Smooth muscle cell (in vitro differentiated cells): Measurements from ENCODE around the gene TM9SF4. TPM values are rescaled to one million over a fixed set of nuclear protein-coding genes. Genes with fewer than 3 reads are reported as not detected.

ENCODE experiments used
- DNase-seq: peaks from one replicate; lab custom pipeline; 2025; ENCODE audit not compliant: unreplicated experiment; lab: John Stamatoyannopoulos, UW
- H2AFZ ChIP-seq: fragments of 200-600 bp; sonication (generic); 2 replicates; pipeline ENCODE4 v1.6.0; 2016; ENCODE audit warnings: antibody characterized with exemption, low read depth, mild to moderate bottlenecking
- H3F3A ChIP-seq: fragments of 200-600 bp; sonication (generic); 2 replicates; pipeline ENCODE4 v1.6.0; 2017; ENCODE audit warnings: antibody characterized with exemption, low read depth
- H3K27ac ChIP-seq: fragments of 200-600 bp; sonication (generic); 2 replicates; pipeline ENCODE4 v1.5.1; 2016; ENCODE audit warnings: low read depth, mild to moderate bottlenecking
- H3K27me3 ChIP-seq: fragments of 200-600 bp; sonication (generic); 2 replicates; pipeline ENCODE4 v1.6.1; 2016; ENCODE audit warnings: low read depth, mild to moderate bottlenecking
- H3K36me3 ChIP-seq: fragments of 200-600 bp; sonication (generic); 2 replicates; pipeline ENCODE4 v1.5.1; 2016; ENCODE audit warnings: low read depth
- H3K4me1 ChIP-seq: fragments of 200-600 bp; sonication (generic); 2 replicates; pipeline ENCODE4 v1.5.1; 2016; ENCODE audit warnings: low read depth
- H3K4me2 ChIP-seq: fragments of 200-600 bp; sonication (generic); 2 replicates; pipeline ENCODE4 v1.6.0; 2016; ENCODE audit warnings: mild to moderate bottlenecking
- H3K4me3 ChIP-seq: fragments of 200-600 bp; sonication (generic); 2 replicates; pipeline ENCODE4 v1.5.1; 2016; ENCODE audit warnings: mild to moderate bottlenecking
- H3K79me2 ChIP-seq: fragments of 200-600 bp; sonication (generic); 2 replicates; pipeline ENCODE4 v1.6.0; 2016; ENCODE audit warnings: low read depth, mild to moderate bottlenecking
- H3K9ac ChIP-seq: fragments of 200-600 bp; sonication (generic); 2 replicates; pipeline ENCODE4 v1.6.0; 2016; ENCODE audit warnings: low read depth
- H3K9me3 ChIP-seq: fragments of 200-600 bp; sonication (generic); replicated peaks from 2 replicates; pipeline ENCODE4 v1.5.1; 2016; ENCODE audit warnings: low read depth
- H4K20me1 ChIP-seq: fragments of 200-600 bp; sonication (generic); 2 replicates; pipeline ENCODE4 v1.6.0; 2016; ENCODE audit warnings: low read depth
- CTCF ChIP-seq: fragments of 200-600 bp; sonication (generic); IDR thresholded peaks from 2 replicates; pipeline ENCODE4 v1.5.1; 2017; ENCODE audit warnings: borderline replicate concordance, mild to moderate bottlenecking, antibody characterized with exemption; ENCODE audit not compliant: insufficient read depth, poor library complexity, severe bottlenecking
- WGBS: methylation state at CpG from one replicate; pipeline ENCODE4 v1.1.7; 2016; ENCODE audit warnings: low lambda C conversion rate; 5-methylcytosine and 5-hydroxymethylcytosine counted together
- polyA plus RNA-seq: library from polyadenylated mRNA; unstranded; fragments of >200 nt; fragmentation: Nextera tagmentation; extraction: Ambion mirVana; gene quantifications from 2 replicates; pipeline ENCODE4 v1.2.1, GENCODE V29; 2016
- total RNA-seq: library from RNA; depleted of rRNA; stranded (reverse); fragments of >200 nt; gene quantifications from 2 replicates; pipeline ENCODE4 v1.2.3, GENCODE V29; 2014

TM9SF4 gene
- total and polyA plus RNA-seq, 2 experiments from 2014 or later = 59.2 to 90.2 TPM

DNA sequence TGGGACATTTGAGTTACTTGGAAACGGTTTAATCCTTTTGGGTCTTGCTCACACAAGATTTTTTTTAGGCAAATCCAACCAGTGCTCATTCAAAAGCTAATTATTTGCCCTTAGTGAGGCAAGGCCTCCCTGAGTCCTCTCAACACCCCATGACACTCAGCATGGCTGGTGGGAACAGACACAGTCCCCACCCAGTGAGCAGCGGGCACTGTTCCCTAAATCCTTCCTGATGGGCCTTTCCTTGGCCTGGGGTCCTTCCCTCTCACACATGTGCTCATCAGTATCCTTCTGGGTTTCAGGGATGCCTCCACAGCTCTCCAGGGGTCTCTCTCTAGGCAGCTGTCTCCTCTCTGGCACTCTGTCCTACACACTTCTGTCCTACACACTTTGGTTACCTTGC, 70.0 kb downstream of the TM9SF4 start:
- WGBS = 95% methylated on average over 2 of the region's 2 CpGs
- no peak for TF ChIP-seq CTCF

DNA sequence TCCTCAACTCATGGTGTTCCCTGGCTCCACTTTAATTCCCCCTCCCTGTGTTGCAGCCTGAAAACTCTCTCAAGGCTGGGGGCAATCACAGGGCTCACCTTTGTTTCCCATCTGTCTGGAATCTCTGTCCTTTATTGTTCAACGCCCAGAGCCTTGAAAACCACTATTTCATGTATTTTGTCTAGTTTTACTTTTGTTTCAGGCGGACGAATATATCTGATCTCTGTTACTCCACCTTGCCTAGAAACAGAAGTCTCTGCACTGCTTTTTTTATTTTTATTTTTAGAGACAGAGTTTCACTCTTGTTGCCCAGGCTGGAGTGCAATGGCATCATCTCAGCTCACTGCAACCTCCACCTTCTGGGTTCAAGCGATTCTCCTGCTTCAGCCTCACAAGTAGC, 70.4 kb downstream of the TM9SF4 start:
- Histone ChIP-seq H3K9ac (no peak overlapping the region), H3K4me1 (no peaks in the 10 kb centered on the region), H4K20me1 (no peaks in the 10 kb centered on the region), H3K4me2 (no peak overlapping the region), H3K9me3 (no peaks in the 10 kb centered on the region), H2AFZ (no peak overlapping the region), H3K79me2 (no peaks in the 10 kb centered on the region), H3K36me3 (no peaks in the 10 kb centered on the region), H3K27ac (no peak overlapping the region), H3K4me3 (no peak overlapping the region), H3F3A (no peaks in the 10 kb centered on the region), H3K27me3 (no peaks in the 10 kb centered on the region)
- DNase-seq = no peak
- WGBS = 92% methylated on average over 4 of the region's 4 CpGs
- TF ChIP-seq CTCF = no peak

More for the DNA sequence above, 70.0 kb downstream of the TM9SF4 start:
- Histone ChIP-seq H3K4me3 (no peak overlapping the region), H3K9me3 (no peaks in the 10 kb centered on the region), H3F3A (no peaks in the 10 kb centered on the region), H3K36me3 (no peaks in the 10 kb centered on the region), H4K20me1 (no peaks in the 10 kb centered on the region), H3K4me2 (no peak overlapping the region), H3K4me1 (no peaks in the 10 kb centered on the region), H2AFZ (no peak overlapping the region), H3K9ac (no peak overlapping the region), H3K27me3 (no peaks in the 10 kb centered on the region), H3K27ac (no peak overlapping the region), H3K79me2 (no peaks in the 10 kb centered on the region)
- no peak for DNase-seq

GRCh38 chr20:32181606-32182005, 72.1 kb downstream of the TM9SF4 start:
- Histone ChIP-seq H3K36me3 (no peaks in the 10 kb centered on the region), H3K27ac (no peak overlapping the region), H3K4me3 (no peak overlapping the region), H4K20me1 (no peaks in the 10 kb centered on the region), H3K4me2 (no peak overlapping the region), H3K9ac (no peak overlapping the region), H3K4me1 (no peaks in the 10 kb centered on the region), H2AFZ (no peak overlapping the region), H3K9me3 (no peaks in the 10 kb centered on the region), H3F3A (no peaks in the 10 kb centered on the region), H3K79me2 (no peaks in the 10 kb centered on the region), H3K27me3 (no peaks in the 10 kb centered on the region)
- DNase-seq = no peak
- 94% methylated on average over 2 of the region's 2 CpGs for WGBS
- TF ChIP-seq CTCF = no peak

- Histone ChIP-seq H3K4me3 (no peak overlapping the region), H3K27ac (no peak overlapping the region), H2AFZ (no peak overlapping the region), H3F3A (peaks cover 3% of the 10 kb centered on the region), H3K4me1 (peaks cover 2% of the 10 kb centered on the region), H3K27me3 (no peaks in the 10 kb centered on the region), H4K20me1 (no peaks in the 10 kb centered on the region), H3K36me3 (no peaks in the 10 kb centered on the region), H3K4me2 (no peak overlapping the region), H3K9ac (no peak overlapping the region), H3K79me2 (peaks cover 5% of the 10 kb centered on the region), H3K9me3 (no peaks in the 10 kb centered on the region)
- no peak for TF ChIP-seq CTCF
- DNase-seq = no peak
- WGBS = 98% methylated on average over 4 of the region's 4 CpGs
Observed at GRCh38 chr20:32183947-32184635, 74.6 kb downstream of the TM9SF4 start.
